ENCODE data around the gene ASPHD2. TPM values are rescaled to one million over a fixed set of nuclear protein-coding genes. Genes with fewer than 3 reads are reported as not detected.

ASPHD2 gene
- polyA plus RNA-seq, 1 donor from 2014 or later: 18.7 TPM

DNA sequence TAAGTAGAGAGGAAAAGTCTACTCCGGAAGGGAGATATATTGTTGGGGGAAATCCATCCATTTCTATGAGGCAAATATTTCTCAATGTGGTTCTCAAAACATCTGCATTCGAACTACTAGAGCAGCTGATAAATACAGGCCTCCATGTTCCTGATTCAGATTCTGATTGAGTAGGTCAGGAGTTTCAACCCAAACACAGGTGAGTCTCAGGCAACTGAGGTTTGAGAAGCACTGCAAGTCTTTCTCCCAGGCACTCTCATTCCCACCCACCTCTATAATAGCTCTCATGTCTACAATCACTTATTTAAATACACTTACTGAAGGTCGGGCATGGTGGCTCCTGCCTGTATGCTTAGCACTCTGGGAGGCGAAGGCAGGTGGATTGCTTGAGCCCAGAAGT lies 14.7 kb upstream of the ASPHD2 start:
- no peak overlapping the region for H3K9ac ChIP-seq (ENCODE audit: low read length)
- H3K4me2 ChIP-seq (ENCODE audit: low read length): no peak overlapping the region
- no peak overlapping the region for H3K4me3 ChIP-seq (ENCODE audit: low read length)
- H3K79me2 ChIP-seq (replicated peaks; ENCODE audit: insufficient read depth, low read length): no peaks in the 10 kb centered on the region
- no peak for TF ChIP-seq EP300 (conservative IDR thresholded peaks at IDR 0.05; ENCODE audit: poor library complexity, severe bottlenecking)
- no peak for TF ChIP-seq SMC3 (conservative IDR thresholded peaks at IDR 0.05; ENCODE audit: poor library complexity)
- no peak for TF ChIP-seq EZH2 (IDR thresholded peaks at IDR 0.05; ENCODE audit: borderline replicate concordance, insufficient read depth, low read length, poor library complexity, severe bottlenecking)
- TF ChIP-seq TAF1 (IDR thresholded peaks at IDR 0.05; ENCODE audit: low read depth): no peak
- TF ChIP-seq, protein P1, sequence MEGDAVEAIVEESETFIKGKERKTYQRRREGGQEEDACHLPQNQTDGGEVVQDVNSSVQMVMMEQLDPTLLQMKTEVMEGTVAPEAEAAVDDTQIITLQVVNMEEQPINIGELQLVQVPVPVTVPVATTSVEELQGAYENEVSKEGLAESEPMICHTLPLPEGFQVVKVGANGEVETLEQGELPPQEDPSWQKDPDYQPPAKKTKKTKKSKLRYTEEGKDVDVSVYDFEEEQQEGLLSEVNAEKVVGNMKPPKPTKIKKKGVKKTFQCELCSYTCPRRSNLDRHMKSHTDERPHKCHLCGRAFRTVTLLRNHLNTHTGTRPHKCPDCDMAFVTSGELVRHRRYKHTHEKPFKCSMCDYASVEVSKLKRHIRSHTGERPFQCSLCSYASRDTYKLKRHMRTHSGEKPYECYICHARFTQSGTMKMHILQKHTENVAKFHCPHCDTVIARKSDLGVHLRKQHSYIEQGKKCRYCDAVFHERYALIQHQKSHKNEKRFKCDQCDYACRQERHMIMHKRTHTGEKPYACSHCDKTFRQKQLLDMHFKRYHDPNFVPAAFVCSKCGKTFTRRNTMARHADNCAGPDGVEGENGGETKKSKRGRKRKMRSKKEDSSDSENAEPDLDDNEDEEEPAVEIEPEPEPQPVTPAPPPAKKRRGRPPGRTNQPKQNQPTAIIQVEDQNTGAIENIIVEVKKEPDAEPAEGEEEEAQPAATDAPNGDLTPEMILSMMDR (IDR thresholded peaks at IDR 0.05; ENCODE audit: poor library complexity, severe bottlenecking): no peak
- TF ChIP-seq POLR2AphosphoS5 (IDR thresholded peaks at IDR 0.05): no peak
- TF ChIP-seq RAD21 (conservative IDR thresholded peaks at IDR 0.05): no peak
- TF ChIP-seq REST (IDR thresholded peaks at IDR 0.05; ENCODE audit: borderline replicate concordance): no peak
- no peak for TF ChIP-seq MXI1 (conservative IDR thresholded peaks at IDR 0.05; ENCODE audit: poor library complexity, severe bottlenecking)
- no peaks in the 10 kb centered on the region for H4K20me1 ChIP-seq (ENCODE audit: insufficient read depth)
- peaks cover 2% of the 10 kb centered on the region for H3F3A ChIP-seq (ENCODE audit: insufficient read depth, low read length, poor library complexity, severe bottlenecking)
- H3K9me2 ChIP-seq (ENCODE audit: insufficient read depth, low read length): no peaks in the 10 kb centered on the region
- H3K27me3 ChIP-seq (ENCODE audit: insufficient read depth, low read depth, low read length): no peaks in the 10 kb centered on the region
- no peaks in the 10 kb centered on the region for H3K9me3 ChIP-seq (ENCODE audit: low read length)
- no peaks in the 10 kb centered on the region for H3K36me3 ChIP-seq (ENCODE audit: insufficient read depth, low read length)
- no peak overlapping the region for H3K27ac ChIP-seq (ENCODE audit: low read length)
- H2AFZ ChIP-seq (ENCODE audit: low read depth, low read length): no peak overlapping the region

GRCh38 chr22:26416256-26416655 lies 12.8 kb upstream of the ASPHD2 start:
- TF ChIP-seq MXI1 (conservative IDR thresholded peaks at IDR 0.05; ENCODE audit: poor library complexity, severe bottlenecking) (no peak), TAF1 (IDR thresholded peaks at IDR 0.05; ENCODE audit: low read depth) (no peak), EP300 (conservative IDR thresholded peaks at IDR 0.05; ENCODE audit: poor library complexity, severe bottlenecking) (no peak), REST (IDR thresholded peaks at IDR 0.05; ENCODE audit: borderline replicate concordance) (no peak), EZH2 (IDR thresholded peaks at IDR 0.05; ENCODE audit: borderline replicate concordance, insufficient read depth, low read length, poor library complexity, severe bottlenecking) (no peak), SMC3 (conservative IDR thresholded peaks at IDR 0.05; ENCODE audit: poor library complexity) (no peak), POLR2AphosphoS5 (IDR thresholded peaks at IDR 0.05) (no peak)
- TF ChIP-seq, protein P1 (IDR thresholded peaks at IDR 0.05; ENCODE audit: poor library complexity, severe bottlenecking): no peak
- Histone ChIP-seq H3K27ac (ENCODE audit: low read length) (no peak overlapping the region), H3K4me2 (ENCODE audit: low read length) (no peak overlapping the region), H3K4me3 (ENCODE audit: low read length) (no peak overlapping the region), H3K36me3 (ENCODE audit: insufficient read depth, low read length) (no peaks in the 10 kb centered on the region), H3F3A (ENCODE audit: insufficient read depth, low read length, poor library complexity, severe bottlenecking) (peaks cover 2% of the 10 kb centered on the region), H3K27me3 (ENCODE audit: insufficient read depth, low read depth, low read length) (no peaks in the 10 kb centered on the region), H4K20me1 (ENCODE audit: insufficient read depth) (no peaks in the 10 kb centered on the region), H3K9me3 (ENCODE audit: low read length) (no peaks in the 10 kb centered on the region), H3K79me2 (replicated peaks; ENCODE audit: insufficient read depth, low read length) (no peaks in the 10 kb centered on the region), H3K9me2 (ENCODE audit: insufficient read depth, low read length) (no peaks in the 10 kb centered on the region), H2AFZ (ENCODE audit: low read depth, low read length) (no peak overlapping the region), H3K9ac (ENCODE audit: low read length) (no peak overlapping the region)

Data from neural cell (in vitro differentiated cells).